KOPT-K1 (cell line): ENCODE data around the gene HLA-DQB1.
"Not testable (repeated sequence)": the region's sequence is repeated elsewhere in the genome, so short reads cannot be mapped to it uniquely, and the experiment has no call there.

Experiments
- H3K27ac ChIP-seq: fragments of 200-600 bp; sonication (generic); 2 replicates; pipeline ENCODE4 v1.5.1; 2016; ENCODE audit warnings: antibody characterized with exemption, mild to moderate bottlenecking, low read depth, low read length; ENCODE audit not compliant: poor library complexity, severe bottlenecking
- H3K36me3 ChIP-seq: fragments of 200-600 bp; sonication (generic); 2 replicates; pipeline ENCODE4 v1.5.1; 2017; ENCODE audit warnings: antibody characterized with exemption, mild to moderate bottlenecking, low read length, moderate library complexity; ENCODE audit not compliant: insufficient read depth
- H3K9me3 ChIP-seq: fragments of 200-600 bp; sonication (generic); 2 replicates; pipeline ENCODE4 v1.5.1; 2017; ENCODE audit warnings: antibody characterized with exemption, low read length, mild to moderate bottlenecking; ENCODE audit not compliant: insufficient read depth, poor library complexity, severe bottlenecking

The HLA-DQB1 gene

DNA sequence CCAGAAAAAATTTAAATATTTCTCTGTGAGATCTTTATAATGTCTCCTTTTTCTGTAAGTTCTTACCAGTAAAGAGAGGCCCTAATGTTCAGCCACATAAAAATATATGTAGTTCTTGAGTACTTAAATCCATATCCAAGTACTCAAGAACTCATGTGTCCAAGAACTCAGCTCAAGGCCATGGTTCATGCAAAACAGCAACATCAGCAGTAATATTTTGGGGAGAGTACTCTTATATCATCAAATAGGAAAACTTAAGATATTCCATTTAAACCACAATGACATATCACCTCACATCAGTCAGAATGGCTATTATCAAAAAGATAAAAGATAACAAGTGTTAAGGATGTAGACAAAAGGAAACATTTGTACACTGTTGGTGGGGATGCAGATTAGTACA is 3.4 kb upstream of the HLA-DQB1 start:
- Histone ChIP-seq H3K9me3 (no peaks in the 10 kb centered on the region), H3K27ac (no peak overlapping the region)

GRCh38 chr6:32669240-32669639 is 2.8 kb upstream of the HLA-DQB1 start:
- Histone ChIP-seq H3K27ac (no peak overlapping the region), H3K36me3 (no peaks in the 10 kb centered on the region), H3K9me3 (no peaks in the 10 kb centered on the region)

More for the DNA sequence above, 3.4 kb upstream of the HLA-DQB1 start:
- H3K36me3 ChIP-seq = no peaks in the 10 kb centered on the region

GRCh38 chr6:32668226-32668747 is 1.8 kb upstream of the HLA-DQB1 start:
- Histone ChIP-seq H3K27ac (no peak overlapping the region), H3K9me3 (no peaks in the 10 kb centered on the region), H3K36me3 (no peaks in the 10 kb centered on the region)

- Histone ChIP-seq H3K27ac (no peak overlapping the region), H3K36me3 (no peaks in the 10 kb centered on the region), H3K9me3 (no peaks in the 10 kb centered on the region)
Observed at GRCh38 chr6:32665661-32666060, 796 bp downstream of the HLA-DQB1 start.

DNA sequence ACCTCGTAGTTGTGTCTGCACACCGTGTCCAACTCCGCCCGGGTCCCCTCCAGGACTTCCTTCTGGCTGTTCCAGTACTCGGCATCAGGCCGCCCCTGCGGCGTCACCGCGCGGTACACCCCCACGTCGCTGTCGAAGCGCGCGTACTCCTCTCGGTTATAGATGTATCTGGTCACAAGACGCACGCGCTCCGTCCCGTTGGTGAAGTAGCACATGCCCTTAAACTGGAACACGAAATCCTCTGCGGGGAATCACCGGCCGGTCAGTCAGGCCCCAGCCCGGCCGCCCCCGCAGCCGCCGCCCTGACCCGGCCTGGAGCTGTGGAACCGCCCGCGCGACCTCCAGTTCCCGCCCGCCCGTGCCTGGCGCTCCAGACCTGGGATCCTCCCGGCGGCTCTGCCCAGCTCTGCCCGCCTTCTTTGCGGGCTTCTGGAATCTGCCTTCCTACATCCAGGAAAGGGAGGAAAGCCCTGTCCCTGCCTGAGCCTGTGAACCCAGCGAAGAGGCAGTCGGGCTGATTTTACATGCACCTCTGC is 1.6 kb downstream of the HLA-DQB1 start:
- no peak overlapping the region for H3K27ac ChIP-seq
- H3K36me3 ChIP-seq = no peaks in the 10 kb centered on the region
- H3K9me3 ChIP-seq = no peaks in the 10 kb centered on the region

GRCh38 chr6:32664354-32664753 is 2.1 kb downstream of the HLA-DQB1 start:
- no peak overlapping the region for H3K27ac ChIP-seq
- no peaks in the 10 kb centered on the region for H3K36me3 ChIP-seq
- no peaks in the 10 kb centered on the region for H3K9me3 ChIP-seq

- no peaks in the 10 kb centered on the region for H3K9me3 ChIP-seq
Observed at GRCh38 chr6:32662836-32663235, 3.6 kb downstream of the HLA-DQB1 start.

DNA sequence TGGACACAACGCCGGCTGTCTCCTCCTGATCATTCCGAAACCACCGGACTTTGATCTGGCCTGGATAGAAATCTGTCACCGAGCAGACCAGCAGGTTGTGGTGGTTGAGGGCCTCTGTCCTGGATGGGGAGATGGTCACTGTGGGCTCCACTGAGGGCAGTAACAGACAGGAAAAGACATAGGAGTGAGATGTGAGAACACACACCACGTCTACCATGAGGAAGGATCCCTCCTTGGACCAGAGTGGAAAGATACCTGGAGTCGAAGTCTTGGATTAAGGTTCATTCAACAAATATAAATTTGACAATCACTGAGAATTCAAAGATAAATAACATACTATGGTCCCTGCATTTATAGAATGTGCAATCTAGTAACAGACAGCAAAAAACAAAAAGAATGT is 4.4 kb downstream of the HLA-DQB1 start:
- H3K9me3 ChIP-seq = no peaks in the 10 kb centered on the region
- no peaks in the 10 kb centered on the region for H3K36me3 ChIP-seq
- H3K27ac ChIP-seq = no peak overlapping the region

More at GRCh38 chr6:32662836-32663235, 3.6 kb downstream of the HLA-DQB1 start:
- Histone ChIP-seq H3K36me3 (no peaks in the 10 kb centered on the region), H3K27ac (no peak overlapping the region)

DNA sequence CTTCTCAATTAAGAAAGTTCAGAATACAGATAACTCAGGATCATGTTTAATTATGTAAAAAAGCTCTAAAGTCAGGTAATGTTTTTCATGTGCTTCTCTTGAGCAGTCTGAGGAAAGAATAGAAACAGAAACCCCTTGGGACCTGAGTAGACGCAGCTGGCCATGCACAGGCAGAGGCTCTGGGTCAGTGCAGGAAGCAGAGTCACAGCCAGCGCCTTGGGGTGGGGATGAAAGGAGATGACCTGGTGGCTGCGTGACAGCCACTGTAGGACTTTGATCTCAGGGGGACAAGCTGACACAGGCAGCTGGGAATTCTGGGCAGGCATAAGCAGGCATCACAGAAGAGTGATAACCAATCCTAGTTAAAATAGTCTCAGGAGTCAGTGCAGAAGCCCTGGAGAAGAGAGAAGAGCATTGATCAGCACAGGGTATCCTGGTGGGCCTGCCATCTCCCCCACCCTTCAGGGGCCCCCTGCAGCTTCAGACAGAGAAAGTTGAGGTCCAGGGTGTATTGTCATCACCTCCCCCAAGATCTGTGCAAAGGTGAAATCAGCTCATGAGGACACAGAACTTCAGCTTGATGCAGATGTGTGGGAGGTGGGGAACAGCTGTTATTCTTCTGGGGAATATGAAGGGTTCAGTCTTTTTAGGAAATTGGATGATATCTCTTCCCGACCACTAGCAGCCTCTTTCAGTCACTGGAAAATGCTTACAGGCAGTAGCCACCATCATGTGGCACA is 6.4 kb downstream of the HLA-DQB1 start:
- Histone ChIP-seq H3K9me3 (peaks cover 7% of the 10 kb centered on the region), H3K27ac (no peak overlapping the region), H3K36me3 (no peaks in the 10 kb centered on the region)

GRCh38 chr6:32658268-32658897 is 8.1 kb downstream of the HLA-DQB1 start:
- H3K27ac ChIP-seq = no peak overlapping the region
- peaks cover 7% of the 10 kb centered on the region for H3K9me3 ChIP-seq
- no peaks in the 10 kb centered on the region for H3K36me3 ChIP-seq

- H3K27ac ChIP-seq, H3K9me3 ChIP-seq, H3K36me3 ChIP-seq: not testable (repeated sequence)
Observed at GRCh38 chr6:32657819-32658218, 8.6 kb downstream of the HLA-DQB1 start.

DNA sequence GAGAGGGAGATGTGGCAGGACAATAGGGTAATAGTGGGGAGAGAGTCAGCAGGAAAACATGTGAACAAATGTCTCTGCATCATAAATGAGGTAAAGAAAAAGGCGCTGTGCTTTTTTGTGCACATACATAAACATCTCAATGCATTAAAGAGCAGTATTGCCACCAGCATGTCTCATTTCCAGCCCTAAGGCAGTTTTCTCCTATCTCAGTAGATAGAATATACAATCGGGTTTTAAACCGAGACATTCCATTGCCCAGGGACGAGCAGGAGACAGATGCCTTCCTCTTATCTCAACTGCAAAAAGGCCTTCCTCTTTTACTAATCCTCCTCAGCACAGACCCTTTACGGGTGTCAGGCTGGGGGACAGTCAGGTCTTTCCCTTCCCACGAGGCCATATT is 9.1 kb downstream of the HLA-DQB1 start:
- H3K9me3 ChIP-seq, H3K36me3 ChIP-seq, H3K27ac ChIP-seq: not testable (repeated sequence)

DNA sequence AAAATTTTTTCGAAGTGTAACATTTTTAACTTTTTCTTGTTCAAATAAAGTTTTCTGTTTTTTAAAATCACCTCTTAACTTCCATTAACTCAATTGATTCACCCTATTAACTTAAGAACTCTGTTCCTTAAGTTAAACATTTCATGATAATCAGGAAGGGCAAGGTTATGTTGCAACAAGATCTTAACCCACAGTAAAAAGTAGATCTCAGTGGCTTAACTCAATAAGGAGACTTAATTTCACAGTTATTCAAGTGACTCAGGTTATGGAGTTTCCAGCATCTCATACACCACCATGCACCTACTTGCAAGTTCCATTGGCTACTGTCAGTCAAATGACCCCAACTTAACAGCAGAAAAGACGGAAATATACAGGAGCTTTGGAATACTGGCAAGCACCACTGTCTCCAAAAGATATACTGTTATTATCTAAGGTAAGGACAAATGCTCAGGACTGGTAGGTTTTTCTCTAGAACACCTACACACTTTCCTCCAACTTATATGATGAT is 11.2 kb downstream of the HLA-DQB1 start:
- Histone ChIP-seq H3K27ac (no peak overlapping the region), H3K36me3 (no peaks in the 10 kb centered on the region), H3K9me3 (peaks cover 7% of the 10 kb centered on the region)

GRCh38 chr6:32645047-32645703 is 21.3 kb downstream of the HLA-DQB1 start:
- H3K9me3 ChIP-seq = no peaks in the 10 kb centered on the region
- no peaks in the 10 kb centered on the region for H3K36me3 ChIP-seq
- H3K27ac ChIP-seq = no peak overlapping the region

DNA sequence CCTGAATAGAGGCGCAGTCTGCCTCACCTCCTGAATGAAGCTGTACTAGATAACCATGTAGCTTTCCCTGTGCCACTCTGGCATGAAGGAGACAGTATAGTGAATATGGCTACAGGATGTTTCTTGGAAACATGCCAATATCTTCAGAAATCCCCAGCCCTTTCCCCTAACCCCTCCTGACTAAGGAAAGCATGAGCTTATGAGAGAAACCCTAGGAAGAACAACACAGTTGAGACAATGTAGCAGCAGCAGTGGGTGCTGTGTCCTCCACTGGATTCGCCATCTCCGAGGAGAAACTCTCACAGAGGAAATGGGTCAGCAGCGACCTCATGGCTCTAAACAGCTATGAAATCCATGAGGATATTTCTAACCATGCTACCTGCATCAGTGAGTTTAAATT is 22.6 kb downstream of the HLA-DQB1 start:
- H3K36me3 ChIP-seq = no peaks in the 10 kb centered on the region
- no peaks in the 10 kb centered on the region for H3K9me3 ChIP-seq

More for the DNA sequence above, 22.6 kb downstream of the HLA-DQB1 start:
- H3K27ac ChIP-seq = no peak overlapping the region
